ENCODE results near the gene INO80C.
"Not testable (repeated sequence)": the region's sequence is repeated elsewhere in the genome, so short reads cannot be mapped to it uniquely, and the experiment has no call there.

The INO80C gene

GRCh38 chr18:35489913-35490490 is 7.8 kb downstream of the INO80C start:
- DNase-seq (ENCODE audit: low read depth) = no peak
- TF ChIP-seq CTCF (IDR thresholded peaks at IDR 0.05; ENCODE audit: insufficient read depth, low read depth, low read length, missing control alignments) = no peak
- no peak overlapping the region for H3K4me3 ChIP-seq (ENCODE audit: low read depth, low read length)

DNA sequence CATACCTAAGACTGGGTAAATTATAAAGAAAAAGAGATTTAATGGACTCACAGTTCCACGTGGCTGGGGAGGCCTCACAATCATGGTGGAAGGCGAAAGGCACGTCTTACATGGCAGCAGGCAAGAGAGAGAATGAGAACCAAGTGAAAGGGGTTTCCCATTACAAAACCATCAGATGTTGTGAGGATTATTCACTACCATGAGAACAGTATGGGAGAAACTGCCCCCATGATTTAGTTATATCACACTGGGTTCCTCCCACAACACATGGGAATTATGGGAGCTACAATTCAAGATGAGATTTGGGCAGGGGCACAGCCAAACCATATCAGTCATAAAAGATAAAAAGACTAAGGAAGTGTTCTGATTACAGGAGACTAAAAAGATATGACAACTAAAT is 8.5 kb downstream of the INO80C start:
- not testable (repeated sequence) for DNase-seq (ENCODE audit: low read depth)

GRCh38 chr18:35488396-35488795 is 9.4 kb downstream of the INO80C start:
- DNase-seq (ENCODE audit: low read depth); H3K4me3 ChIP-seq (ENCODE audit: low read depth, low read length): not testable (repeated sequence)

More for the DNA sequence above, 8.5 kb downstream of the INO80C start:
- H3K4me3 ChIP-seq (ENCODE audit: low read depth, low read length) = not testable (repeated sequence)

- not testable (repeated sequence) for H3K4me3 ChIP-seq (ENCODE audit: low read depth, low read length); DNase-seq (ENCODE audit: low read depth)
Observed at GRCh38 chr18:35487525-35487924, 10.2 kb downstream of the INO80C start.

GRCh38 chr18:35485852-35486251 is 11.9 kb downstream of the INO80C start:
- H3K4me3 ChIP-seq (ENCODE audit: low read depth, low read length) = no peak overlapping the region
- TF ChIP-seq CTCF (IDR thresholded peaks at IDR 0.05; ENCODE audit: insufficient read depth, low read depth, low read length, missing control alignments) = no peak
- DNase-seq (ENCODE audit: low read depth) = no peak

- no peak for TF ChIP-seq CTCF (IDR thresholded peaks at IDR 0.05; ENCODE audit: insufficient read depth, low read depth, low read length, missing control alignments)
- DNase-seq (ENCODE audit: low read depth) = peak; percentile 27
Observed at GRCh38 chr18:35484034-35484433, 13.7 kb downstream of the INO80C start.

GRCh38 chr18:35481960-35482366 is 15.8 kb downstream of the INO80C start:
- H3K4me3 ChIP-seq (ENCODE audit: low read depth, low read length) = no peak overlapping the region
- no peak for DNase-seq (ENCODE audit: low read depth)
- TF ChIP-seq CTCF (IDR thresholded peaks at IDR 0.05; ENCODE audit: insufficient read depth, low read depth, low read length, missing control alignments) = no peak

More at GRCh38 chr18:35484034-35484433, 13.7 kb downstream of the INO80C start:
- H3K4me3 ChIP-seq (ENCODE audit: low read depth, low read length) = no peak overlapping the region

GRCh38 chr18:35479911-35480586 is 17.7 kb downstream of the INO80C start:
- no peak for DNase-seq (ENCODE audit: low read depth)
- TF ChIP-seq CTCF (IDR thresholded peaks at IDR 0.05; ENCODE audit: insufficient read depth, low read depth, low read length, missing control alignments) = no peak

More at GRCh38 chr18:35479911-35480586, 17.7 kb downstream of the INO80C start:
- H3K4me3 ChIP-seq (ENCODE audit: low read depth, low read length) = no peak overlapping the region
